Upper lobe of right lung (tissue), 1 donor: Measurements from ENCODE around the gene TBCD. TPM values are rescaled to one million over a fixed set of nuclear protein-coding genes. Genes with fewer than 3 reads are reported as not detected.
A peak's percentile ranks its signal among the peaks of the same experiment; 100 is the strongest.

Source experiments
- ATAC-seq: fragments of 200-7000 bp; cut with Tn5 transposase; one replicate; pipeline ENCODE4 v1.9.1; 2020; ENCODE audit warnings: mild to moderate bottlenecking, moderate library complexity
- DNase-seq: peaks from one replicate; pipeline ENCODE4 v3.0.0-alpha.2; 2020
- H3K27ac ChIP-seq: fragments of 200-600 bp; one replicate; pipeline ENCODE4 v1.8.0; 2022
- H3K27me3 ChIP-seq: fragments of 200-600 bp; one replicate; pipeline ENCODE4 v1.8.0; 2022; ENCODE audit warnings: mild to moderate bottlenecking
- H3K36me3 ChIP-seq: fragments of 200-600 bp; one replicate; pipeline ENCODE4 v1.8.0; 2022
- H3K4me1 ChIP-seq: fragments of 200-600 bp; one replicate; pipeline ENCODE4 v1.8.0; 2022
- H3K4me3 ChIP-seq: fragments of 200-600 bp; one replicate; pipeline ENCODE4 v1.8.0; 2022; ENCODE audit warnings: mild to moderate bottlenecking
- H3K9me3 ChIP-seq: fragments of 200-600 bp; one replicate; pipeline ENCODE4 v1.8.0; 2022
- intact Hi-C: fragments of 100-400 bp; cut with DNase I; formaldehyde crosslinking; loops from one replicate; pipeline ENCODE4 v1.11.0; 2022
- total RNA-seq: library from RNA; stranded (reverse); fragmentation: NEBNext Ultra II Directional; extraction: Animal tissue kit (Norgen Biotek cat#: 25700); gene quantifications from one replicate; pipeline ENCODE4 v1.2.1, GENCODE V29; 2021
- TF ChIP-seq, protein P1 (sequence below): fragments of 200-600 bp; IDR thresholded peaks from one replicate; pipeline ENCODE4 v1.8.0; 2022; ENCODE audit warnings: antibody characterized with exemption
- donor health status: DM: no; HTN: yes; CAD: no; lungs with severe emphysema.

TBCD gene
- total RNA-seq, 1 donor from 2014 or later: 84.5 TPM

DNA sequence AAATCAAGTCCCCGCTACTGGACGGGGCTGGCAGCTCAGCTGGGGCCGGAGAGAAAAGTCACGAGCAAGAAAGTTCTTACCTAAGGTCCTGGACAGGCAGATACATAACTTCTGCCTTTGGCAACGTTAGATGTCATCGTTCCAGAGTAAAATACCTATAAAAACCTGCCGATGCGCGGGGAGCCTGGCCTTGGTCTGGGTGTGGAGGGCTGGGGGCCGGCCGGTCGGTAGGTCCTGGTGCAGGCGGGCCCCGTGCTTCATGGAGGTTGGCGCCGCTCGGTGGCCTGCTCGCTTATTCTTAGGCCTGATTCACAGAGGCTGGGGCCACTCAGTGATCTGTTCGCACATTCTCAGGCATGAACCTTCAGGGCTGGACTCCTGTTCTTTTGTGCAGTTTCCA is 121.7 kb downstream of the TBCD start:
- Histone ChIP-seq H3K4me1 (peaks cover 34% of the 10 kb centered on the region), H3K27ac (no peak overlapping the region), H3K36me3 (peaks cover 14% of the 10 kb centered on the region), H3K27me3 (no peaks in the 10 kb centered on the region), H3K4me3 (no peak overlapping the region), H3K9me3 (no peaks in the 10 kb centered on the region)
- DNase-seq (no peak), ATAC-seq (no peak)
- intact Hi-C loops: no loop called here
- TF ChIP-seq, protein P1, sequence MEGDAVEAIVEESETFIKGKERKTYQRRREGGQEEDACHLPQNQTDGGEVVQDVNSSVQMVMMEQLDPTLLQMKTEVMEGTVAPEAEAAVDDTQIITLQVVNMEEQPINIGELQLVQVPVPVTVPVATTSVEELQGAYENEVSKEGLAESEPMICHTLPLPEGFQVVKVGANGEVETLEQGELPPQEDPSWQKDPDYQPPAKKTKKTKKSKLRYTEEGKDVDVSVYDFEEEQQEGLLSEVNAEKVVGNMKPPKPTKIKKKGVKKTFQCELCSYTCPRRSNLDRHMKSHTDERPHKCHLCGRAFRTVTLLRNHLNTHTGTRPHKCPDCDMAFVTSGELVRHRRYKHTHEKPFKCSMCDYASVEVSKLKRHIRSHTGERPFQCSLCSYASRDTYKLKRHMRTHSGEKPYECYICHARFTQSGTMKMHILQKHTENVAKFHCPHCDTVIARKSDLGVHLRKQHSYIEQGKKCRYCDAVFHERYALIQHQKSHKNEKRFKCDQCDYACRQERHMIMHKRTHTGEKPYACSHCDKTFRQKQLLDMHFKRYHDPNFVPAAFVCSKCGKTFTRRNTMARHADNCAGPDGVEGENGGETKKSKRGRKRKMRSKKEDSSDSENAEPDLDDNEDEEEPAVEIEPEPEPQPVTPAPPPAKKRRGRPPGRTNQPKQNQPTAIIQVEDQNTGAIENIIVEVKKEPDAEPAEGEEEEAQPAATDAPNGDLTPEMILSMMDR: no peak

DNA sequence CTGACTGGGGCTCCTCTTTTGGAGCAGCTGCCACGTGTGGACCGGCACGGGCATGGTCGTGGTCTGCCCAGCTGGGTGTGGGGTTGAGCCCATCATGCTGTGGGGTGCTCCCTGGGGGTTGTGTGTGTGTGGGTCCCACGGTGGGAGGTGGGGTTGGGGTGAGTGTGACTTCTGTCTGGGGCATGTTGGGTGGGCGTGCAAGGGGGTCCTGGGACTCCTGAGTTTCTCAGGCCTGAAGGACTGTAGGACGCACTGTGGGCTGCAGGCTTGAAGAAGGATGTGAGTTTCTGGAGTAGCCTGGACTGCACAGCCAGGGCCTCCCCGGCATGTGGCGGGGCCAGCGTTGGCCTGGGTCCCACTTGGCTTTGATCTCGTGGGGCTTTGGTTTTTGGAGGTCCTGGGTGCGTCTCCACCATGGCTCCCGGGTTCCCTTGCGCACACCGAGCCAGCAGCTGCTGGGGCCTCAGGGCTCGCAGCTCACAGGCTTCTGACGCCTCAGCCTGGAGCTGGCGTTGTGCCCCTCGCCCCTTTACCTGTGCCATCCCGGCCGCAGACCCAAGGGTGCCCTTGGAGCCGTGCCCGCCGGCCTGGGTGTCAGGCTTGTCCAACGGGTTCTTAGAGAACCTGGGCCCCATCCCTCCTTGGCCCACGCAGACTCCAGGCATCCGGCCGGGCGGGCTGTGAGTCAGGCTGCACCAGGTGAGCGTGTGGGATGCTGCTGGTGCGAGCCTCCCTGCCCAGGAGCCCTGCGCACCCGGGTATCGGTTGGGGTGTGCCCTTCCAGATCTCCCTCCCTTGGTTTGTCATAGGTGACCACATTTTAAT is 122.4 kb downstream of the TBCD start:
- TF ChIP-seq, protein P1: no peak
- H3K4me3 ChIP-seq: no peak overlapping the region
- H3K4me1 ChIP-seq: peaks cover 41% of the 10 kb centered on the region
- DNase-seq: peak; percentile 90
- intact Hi-C loops: no loop called here
- H3K36me3 ChIP-seq: peaks cover 14% of the 10 kb centered on the region
- ATAC-seq: peak; percentile 74
- H3K9me3 ChIP-seq: no peaks in the 10 kb centered on the region
- no peaks in the 10 kb centered on the region for H3K27me3 ChIP-seq
- peak overlapping the region; percentile 82 for H3K27ac ChIP-seq

DNA sequence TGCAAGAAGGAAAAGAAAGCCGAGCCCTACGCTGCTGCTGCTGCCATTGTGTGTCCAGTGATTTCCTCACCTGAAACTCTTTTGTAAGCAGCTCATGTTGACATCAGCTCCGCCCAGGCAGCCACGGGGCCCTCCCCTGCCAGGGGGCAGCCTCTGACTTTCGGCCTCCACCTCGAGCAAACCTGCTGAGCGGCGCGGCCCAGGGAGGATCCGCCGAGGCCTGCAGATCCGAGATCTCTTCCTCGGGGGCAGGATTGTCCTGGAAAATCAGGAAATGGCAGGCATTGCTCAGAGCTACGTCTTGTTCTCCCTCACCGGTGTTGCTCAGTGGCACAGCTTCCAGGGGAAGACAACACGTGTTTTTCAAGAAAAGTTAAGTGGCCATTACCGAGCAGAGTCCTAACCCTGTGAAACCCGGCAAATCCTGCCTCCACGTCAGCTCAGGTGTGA is 123.6 kb downstream of the TBCD start:
- Histone ChIP-seq H3K4me3 (no peak overlapping the region), H3K4me1 (peaks cover 51% of the 10 kb centered on the region), H3K9me3 (no peaks in the 10 kb centered on the region), H3K36me3 (peaks cover 14% of the 10 kb centered on the region), H3K27ac (peak overlapping the region; percentile 82), H3K27me3 (no peaks in the 10 kb centered on the region)
- TF ChIP-seq, protein P1: no peak
- intact Hi-C loops: no loop called here
- DNase-seq (peak; percentile 93), ATAC-seq (peak; percentile 71)

DNA sequence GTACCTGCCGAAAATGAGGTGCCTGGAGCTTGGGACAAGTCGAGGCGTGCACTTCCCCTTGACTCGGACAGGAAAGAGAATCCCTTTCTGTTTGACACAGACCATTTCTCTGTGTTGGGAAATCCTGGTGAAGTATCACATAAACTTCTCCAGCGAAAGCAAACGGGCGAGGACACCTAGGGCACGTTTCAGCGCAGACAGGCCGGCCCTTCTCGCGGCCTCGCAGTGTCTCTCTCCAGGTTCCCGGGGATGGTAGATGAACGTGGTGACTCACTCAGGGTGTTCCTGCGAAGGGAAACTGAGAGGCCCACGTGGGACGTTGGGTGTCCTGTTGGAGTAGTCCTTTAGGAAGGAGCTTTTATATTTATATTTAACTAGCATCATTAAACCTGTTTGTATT is 124.3 kb downstream of the TBCD start:
- H3K36me3 ChIP-seq: peaks cover 8% of the 10 kb centered on the region
- peak overlapping the region; percentile 82 for H3K27ac ChIP-seq
- no peaks in the 10 kb centered on the region for H3K27me3 ChIP-seq
- H3K4me3 ChIP-seq: peak overlapping the region; percentile 23
- TF ChIP-seq, protein P1: no peak
- peaks cover 54% of the 10 kb centered on the region for H3K4me1 ChIP-seq
- H3K9me3 ChIP-seq: no peaks in the 10 kb centered on the region
- DNase-seq (no peak), ATAC-seq (peak; percentile 17)
- intact Hi-C loops: no loop called here

DNA sequence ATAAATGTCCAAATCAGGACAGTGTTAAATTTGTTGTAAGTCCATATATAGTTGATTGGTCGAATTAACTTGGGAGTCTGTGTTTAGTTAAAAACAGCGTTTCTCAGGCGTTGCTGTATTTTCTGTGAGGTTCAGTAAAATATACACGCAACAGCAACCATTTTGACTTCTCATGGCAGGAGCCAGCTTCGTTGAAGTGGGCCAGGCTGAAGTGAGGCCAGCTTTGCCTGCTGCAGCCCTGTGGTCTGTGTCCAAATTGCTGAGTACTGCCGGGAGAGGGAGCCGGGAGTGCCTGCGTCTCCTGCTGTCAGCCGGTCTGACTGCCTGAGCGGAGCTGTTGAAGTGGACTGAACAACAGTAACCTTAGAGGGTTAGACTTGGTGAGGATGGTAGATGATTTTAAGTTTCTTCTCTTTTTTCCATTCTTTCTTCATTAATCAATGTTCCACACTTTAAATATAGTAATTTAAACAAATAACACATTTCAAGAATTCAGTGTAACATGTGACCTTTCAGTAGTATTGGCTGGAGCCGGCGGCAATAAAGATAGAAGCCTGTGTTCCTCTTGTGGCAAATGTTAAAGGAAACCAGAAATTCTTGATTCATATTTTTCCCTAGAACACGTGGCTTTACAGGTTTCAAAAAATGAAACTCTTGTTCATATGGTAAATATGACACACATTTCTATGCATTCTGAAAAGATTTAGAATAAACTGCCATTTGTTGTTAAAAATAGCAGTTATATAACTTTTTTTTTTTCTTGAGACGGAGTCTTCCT is 124.9 kb downstream of the TBCD start:
- peak; percentile 92 for DNase-seq
- peak overlapping the region; percentile 82 for H3K27ac ChIP-seq

More for the DNA sequence above, 124.9 kb downstream of the TBCD start:
- peaks cover 61% of the 10 kb centered on the region for H3K4me1 ChIP-seq
- peak overlapping the region; percentile 23 for H3K4me3 ChIP-seq
- H3K27me3 ChIP-seq: no peaks in the 10 kb centered on the region
- intact Hi-C loops: no loop called here
- no peaks in the 10 kb centered on the region for H3K9me3 ChIP-seq
- TF ChIP-seq, protein P1: peak; percentile 54
- H3K36me3 ChIP-seq: peaks cover 2% of the 10 kb centered on the region
- ATAC-seq: peak; percentile 83
